ENCODE measurements around the gene TAOK1.
A peak's percentile ranks its signal among the peaks of the same experiment; 100 is the strongest.
"Not testable (repeated sequence)": the region's sequence is repeated elsewhere in the genome, so short reads cannot be mapped to it uniquely, and the experiment has no call there.

Gene TAOK1

DNA sequence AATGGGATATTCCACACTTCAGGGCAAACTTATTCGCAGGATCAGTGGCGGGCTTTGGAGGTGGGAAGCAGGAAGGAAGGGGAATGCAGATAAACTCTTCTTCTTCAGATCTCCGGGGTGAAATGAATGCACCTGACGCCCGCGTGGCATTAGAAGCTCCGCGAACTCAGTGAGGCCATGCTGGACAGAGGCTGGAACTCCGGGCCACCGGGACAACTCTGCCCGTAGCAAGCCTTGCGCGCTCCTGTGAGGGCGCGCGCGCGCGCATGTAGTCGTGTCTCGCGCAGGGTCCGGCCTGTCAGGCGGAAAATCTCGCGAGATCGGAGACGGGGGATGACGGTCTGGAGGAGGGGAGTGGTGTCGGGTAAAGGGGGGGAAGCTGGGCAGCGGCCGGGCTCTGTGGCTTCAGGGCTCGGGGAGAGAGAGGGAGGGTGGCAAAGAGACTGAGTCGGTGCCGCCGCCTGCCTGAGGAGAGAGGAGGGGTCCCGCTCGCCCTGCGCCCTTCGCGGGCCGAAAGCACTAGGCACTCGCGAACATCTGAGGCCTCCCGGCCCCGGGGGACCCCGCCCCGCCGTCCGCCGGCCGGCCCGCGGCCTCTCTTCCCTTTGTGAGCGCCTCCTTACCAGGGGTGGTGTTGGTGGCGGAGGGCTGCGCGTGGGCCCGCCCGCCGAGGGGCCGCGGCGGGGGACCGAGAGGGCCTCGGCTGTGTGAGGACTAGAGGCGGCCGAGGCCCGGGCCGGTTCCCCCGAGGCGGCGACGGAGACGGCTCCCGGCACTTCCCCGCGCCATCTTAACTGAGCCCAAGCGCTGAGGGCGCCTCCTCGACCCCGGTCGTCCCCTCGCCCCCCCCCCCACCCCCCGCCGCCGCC, at the start of gene TAOK1:
TSS of gene TAOK1 (plus strand) at position 382 of the 869 bp plus-strand sequence. CDS start 61,186 bp downstream, outside the sequence.
- peak; percentile 97 for DNase-seq (ENCODE audit: low read depth)

DNA sequence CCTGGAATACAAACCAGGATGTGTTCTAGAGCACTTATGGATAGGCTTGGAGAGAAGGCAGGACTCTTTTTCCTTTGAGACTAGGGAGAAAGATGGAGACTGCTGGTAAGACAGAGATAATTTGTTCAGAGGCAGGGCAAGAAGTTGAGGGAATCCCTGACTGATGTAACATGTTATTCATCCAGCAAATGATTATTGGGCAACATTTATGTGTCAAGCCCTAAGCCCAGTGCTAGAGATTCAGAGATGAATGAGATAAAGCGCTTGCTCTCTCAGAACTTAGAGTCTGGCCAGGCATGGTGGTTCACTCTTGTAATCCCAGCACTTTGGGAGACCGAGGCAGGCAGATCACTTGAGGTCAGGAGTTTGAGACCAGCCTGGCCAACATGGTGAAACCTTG, 48.4 kb upstream of the TAOK1 start:
- no peak for DNase-seq (ENCODE audit: low read depth)

DNA sequence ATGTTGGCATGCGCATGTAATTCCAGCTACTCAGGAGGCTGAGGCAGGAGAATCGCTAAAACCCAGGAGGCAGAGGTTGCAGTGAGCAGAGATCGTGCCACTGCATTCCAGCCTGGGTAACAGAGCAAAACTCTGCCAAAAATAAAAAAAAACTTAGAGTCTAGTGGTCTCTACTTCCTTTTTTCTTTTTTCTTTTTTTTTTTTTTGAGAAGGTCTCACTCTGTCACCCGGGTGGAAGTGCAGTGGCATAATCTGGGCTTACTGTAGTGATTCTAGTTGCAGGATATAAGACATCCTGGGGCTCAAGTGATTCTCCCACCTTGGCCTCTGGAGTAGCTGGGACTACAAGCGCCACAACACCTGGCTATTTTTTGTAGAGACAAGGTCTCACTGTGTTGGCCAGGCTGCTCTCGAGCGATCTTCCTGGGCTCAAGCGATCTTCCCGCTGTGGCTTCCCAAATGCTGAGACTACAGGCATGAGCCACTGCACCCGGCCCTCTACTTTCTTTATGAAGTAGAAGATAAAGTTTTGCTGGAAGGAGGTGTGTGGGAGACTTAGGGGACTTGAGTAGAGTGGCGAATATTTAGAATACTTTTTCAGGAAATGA, 47.9 kb upstream of the TAOK1 start:
- DNase-seq (ENCODE audit: low read depth): no peak

DNA sequence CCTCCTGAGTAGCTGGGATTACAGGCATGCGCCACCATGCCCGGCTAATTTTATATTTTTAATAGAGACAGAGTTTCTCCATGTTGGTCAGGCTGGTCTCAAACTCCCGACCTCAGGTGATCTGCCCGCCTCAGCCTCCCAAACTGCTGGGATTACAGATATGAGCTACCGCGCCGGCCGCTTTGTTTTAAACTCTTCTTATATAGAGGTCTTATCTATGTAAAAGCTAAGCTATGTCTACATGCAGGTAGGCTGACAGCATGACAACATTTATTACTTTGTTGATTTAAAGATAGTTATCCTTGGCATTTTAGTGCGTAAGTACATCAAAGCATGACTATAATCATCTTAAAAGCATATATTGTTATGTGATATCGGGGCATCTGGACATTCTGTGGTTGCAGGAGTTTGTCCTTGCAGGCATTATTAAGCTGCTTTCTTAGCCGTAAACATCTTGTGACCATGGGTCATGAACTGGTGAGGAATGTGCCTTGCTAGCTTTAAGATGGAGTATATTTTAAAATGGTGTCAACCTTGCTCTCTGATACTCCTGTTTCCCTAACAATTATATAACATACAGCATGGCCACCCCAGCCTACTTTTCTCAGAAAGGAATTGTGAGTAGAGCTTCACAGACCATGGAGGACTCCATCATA, 45.8 kb upstream of the TAOK1 start:
- DNase-seq (ENCODE audit: low read depth): no peak

DNA sequence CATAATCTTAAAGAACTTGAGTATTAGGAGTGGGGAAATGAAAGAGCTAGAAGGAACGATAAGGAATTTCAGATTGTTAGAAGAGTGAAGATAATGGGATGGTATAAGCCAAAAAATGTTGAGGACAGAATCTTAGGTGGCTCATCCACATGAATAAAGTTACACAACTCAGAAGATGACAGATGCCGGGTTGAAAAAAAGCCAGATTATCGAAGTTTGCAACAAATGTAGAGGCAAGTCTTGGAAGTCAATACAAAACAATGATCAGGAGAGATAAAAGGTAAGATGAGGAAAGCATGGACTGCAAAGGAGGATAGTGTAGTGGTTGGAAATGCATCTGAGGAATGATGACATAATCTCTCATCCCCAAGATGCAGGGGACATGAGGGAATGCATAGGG, 45.1 kb upstream of the TAOK1 start:
- no peak for DNase-seq (ENCODE audit: low read depth)

DNA sequence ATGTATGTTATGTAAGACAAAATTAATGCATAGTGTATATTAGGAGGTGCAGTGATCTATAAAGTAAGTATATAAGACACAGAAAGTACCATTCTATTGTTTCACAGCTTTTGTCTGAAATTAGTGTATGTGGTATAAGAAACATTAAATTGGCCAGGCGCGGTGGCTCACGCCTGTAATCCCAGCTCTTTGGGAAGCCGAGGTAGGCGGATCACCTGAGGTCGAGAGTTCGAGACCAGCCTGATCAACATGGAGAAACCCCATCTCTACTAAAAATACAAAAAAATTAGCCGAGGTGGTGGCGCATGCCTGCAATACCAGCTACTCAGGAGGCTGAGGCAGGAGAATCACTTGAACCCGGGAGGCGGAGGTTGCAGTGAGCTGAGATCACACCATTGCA, 44.7 kb upstream of the TAOK1 start:
- DNase-seq (ENCODE audit: low read depth): not testable (repeated sequence)

DNA sequence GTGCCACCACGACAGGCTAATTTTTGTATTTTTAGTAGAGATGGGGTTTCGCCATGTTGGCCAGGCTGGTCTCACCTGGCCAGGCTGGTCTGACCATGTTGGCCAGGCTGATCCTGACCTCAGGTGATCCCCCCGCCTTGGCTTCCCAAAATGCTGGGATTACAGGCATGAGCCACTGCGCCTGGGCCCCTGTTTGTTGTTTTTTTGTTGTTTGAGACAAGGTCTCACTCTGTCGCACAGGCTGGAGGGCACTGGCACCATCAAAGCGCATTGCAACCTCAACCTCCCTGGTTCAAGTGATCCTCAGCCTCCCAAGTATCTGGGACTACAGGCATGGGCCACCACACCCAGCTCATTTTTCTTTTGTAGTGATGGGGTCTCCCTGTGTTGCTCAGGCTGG, 43.7 kb upstream of the TAOK1 start:
- DNase-seq (ENCODE audit: low read depth): no peak

DNA sequence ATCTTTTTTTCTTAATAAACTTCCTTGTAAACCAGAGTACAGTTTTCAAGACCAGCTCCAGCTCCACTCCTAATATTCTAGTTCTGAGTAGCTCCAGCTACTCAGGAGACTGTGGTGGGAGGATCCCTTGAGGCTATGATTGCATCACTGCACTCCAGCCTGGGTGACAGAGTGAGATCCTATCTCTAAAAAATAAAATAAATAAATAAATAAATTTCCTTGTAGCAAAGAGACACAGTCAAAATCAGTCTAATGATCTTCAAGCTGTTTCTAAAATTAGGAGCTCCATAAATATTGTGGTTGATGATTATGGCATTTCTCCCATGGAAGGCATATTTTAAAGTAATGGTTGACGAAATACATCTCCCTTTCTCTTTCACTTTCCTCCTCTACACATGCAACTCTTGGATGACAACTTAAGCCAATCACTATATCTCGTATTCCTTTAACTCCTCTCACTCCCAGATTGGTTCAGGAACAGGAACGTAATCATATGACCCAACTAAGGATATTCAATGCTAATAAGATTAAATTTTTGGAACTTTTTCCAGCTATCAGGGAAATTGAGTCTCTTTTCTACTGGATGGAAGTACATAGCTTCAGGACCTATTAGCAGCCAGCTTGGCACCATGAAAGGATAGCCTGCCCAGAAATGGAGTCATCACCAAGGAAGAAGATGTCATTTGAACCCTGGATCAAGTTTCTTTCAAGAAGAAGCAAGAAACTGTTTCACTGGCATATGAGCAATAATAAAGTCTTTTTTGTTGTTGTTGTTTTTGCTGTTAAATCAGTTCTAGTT, 42.1 kb upstream of the TAOK1 start:
- DNase-seq (ENCODE audit: low read depth): no peak

DNA sequence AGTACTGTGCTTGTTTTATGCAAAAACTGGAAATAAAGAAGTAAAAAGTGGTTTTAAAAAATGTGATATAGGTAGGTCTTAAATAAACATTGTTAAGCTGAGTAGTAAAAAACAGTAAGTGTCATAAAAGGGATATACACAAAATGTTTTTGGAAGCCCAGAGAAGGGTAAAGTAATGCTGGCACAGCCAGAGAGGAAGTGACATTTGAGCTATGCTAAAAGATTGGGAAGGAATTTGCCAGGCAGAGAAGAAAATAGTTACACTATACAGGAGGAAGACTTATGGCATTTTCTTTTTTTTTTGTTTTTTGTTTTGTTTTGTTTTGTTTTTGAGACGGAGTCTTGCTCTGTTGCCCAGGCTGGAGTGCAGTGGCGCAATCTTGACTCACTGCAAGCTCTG, 40.8 kb upstream of the TAOK1 start:
- no peak for DNase-seq (ENCODE audit: low read depth)

DNA sequence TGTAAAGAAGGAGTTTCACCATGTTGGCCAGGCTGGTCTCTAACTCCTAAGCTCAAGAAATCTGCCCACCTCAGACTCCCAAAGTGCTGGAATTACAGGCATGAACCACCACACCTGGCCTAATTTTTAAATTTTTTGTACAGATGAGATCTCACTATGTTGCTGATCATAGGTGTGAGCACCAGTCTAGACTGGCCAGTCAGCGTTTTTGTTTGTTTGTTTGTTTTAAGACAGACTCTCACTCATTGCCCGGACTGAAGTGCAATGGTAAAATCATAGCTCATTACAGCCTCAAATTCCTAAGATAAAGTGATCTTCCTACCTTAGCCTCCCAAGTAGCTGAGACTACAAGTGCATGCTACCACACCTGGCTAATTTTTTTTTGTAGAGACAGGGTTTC, 38.0 kb upstream of the TAOK1 start:
- DNase-seq (ENCODE audit: low read depth): no peak

DNA sequence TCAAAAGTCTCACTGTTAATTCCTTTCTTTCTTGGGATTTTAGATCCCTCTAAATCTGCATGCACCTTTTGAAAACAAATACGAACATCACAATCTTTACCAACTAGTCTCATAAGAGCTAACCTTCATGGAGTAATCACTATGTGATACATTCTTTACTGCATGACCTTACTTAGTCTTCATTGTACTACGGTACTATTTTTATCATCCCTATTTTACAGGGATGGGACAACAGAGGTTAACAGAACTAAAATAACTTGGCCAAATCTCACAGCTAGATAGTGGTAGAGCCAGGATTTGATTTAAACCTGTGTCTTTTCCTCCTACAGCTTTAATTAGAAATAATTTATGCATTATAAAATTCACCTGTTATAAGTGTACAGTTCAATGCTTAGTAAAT, 32.9 kb upstream of the TAOK1 start:
- DNase-seq (ENCODE audit: low read depth): no peak

DNA sequence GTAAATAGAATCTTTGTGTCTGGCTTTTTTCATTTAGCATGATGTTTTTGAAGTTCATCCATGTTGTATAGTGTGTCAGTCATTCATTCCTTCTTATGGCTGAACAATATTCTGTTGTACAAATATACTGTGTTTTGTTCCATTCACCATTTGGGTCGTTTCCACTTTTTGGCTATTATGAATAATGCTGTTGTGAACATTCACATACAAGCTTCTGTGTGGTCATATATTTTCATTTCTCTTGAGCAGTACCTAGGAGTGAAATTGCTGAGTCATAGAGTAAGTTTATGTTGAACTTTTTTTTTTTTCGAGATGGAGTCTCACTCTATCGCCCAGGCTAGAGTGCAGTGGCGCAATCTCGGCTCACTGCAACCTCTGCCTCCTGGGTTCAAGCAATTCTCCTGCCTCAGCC, 32.3 kb upstream of the TAOK1 start:
- no peak for DNase-seq (ENCODE audit: low read depth)

DNA sequence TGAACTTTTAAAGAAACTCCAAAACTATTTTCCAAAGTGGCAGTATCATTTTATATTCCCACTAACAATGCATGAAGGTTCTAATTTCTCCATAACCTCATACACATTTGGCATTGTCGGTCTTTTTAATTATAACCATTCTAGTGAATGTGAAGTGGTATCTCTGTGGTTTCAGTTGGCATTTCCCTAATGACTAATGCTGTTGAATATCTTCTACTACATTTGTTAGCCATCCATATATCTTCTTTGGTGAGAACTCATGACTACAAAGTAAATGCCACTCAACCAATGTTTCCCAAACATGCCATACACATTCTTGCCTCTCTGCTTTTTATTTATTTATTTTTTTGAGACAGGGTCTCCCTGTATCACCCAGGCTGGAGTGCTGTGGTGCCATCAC, 31.7 kb upstream of the TAOK1 start:
- DNase-seq (ENCODE audit: low read depth): no peak

DNA sequence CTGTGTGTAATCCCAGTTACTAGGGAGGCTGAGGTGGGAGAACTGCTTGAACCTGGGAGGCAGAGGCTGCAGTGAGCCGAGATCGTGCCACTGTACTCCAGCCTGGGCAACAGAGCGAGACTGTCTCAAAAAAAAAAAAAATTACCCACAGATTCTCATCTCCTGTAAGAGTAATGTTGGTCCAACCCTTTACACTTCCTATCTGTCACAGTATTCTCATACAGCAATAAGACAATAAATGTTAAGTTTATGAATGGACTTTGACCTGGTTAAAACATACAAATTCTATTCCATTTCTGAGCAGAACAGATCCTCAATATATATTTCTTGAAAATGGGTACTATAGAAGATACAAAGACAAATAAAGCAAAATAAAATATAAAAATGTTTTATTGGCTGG, 30.4 kb upstream of the TAOK1 start:
- DNase-seq (ENCODE audit: low read depth): no peak

DNA sequence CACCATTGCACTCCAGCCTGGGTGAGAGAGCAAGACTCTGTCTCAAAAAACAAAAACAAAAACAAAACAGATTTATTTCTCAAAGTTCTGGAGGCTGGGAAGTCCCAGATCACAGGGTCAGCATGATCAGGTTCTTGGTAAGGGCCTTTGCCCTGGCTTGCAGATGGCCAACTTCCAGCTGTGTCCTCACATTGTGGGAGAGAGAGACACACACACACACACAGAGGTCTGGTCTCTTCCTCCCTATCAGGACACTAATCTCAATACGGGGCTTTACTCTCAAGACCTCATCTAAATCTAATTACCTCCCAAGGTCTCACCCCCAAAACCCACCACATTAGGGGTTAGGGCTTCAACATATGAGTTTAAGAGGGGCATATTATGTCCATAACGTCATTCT, 26.4 kb upstream of the TAOK1 start:
- no peak for DNase-seq (ENCODE audit: low read depth)

DNA sequence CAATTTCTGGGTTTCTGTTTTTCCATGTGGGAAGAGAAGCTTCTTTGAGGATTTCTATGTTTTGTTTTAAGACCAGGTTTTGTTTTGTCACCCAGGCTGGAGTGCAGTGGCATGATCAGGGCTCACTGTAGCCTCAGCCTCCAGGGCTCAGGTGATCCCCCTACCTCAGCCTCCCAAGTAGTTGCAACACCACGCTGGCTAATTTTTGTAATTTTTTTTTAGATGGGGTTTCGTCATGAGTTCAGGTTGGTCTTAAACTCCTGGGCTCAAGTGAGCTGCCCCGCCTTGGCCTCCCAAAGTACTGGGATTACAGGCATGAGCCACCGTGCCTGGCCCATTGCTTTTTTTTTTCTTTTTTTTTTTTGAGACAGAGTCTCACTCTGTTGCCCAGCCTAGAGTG, 25.5 kb upstream of the TAOK1 start:
- DNase-seq (ENCODE audit: low read depth): no peak

DNA sequence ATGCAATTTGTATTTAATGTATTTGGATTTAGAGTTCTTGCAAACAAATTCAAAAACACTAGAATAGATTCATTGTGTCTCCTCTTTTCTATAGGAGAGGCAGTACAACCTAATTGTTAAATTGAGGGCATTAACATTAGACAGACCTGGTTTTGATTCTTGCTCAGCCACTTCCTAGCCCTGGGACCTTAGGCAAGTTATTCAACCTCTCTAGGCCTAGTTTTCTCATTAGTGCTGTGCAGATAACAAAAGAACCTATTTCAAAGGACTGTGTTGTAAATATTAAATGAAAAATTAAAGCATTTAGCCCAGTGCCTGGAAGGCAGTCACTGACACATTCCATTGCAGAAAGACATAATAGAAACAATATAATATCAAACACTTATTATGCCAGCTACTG, 22.0 kb upstream of the TAOK1 start:
- no peak for DNase-seq (ENCODE audit: low read depth)

DNA sequence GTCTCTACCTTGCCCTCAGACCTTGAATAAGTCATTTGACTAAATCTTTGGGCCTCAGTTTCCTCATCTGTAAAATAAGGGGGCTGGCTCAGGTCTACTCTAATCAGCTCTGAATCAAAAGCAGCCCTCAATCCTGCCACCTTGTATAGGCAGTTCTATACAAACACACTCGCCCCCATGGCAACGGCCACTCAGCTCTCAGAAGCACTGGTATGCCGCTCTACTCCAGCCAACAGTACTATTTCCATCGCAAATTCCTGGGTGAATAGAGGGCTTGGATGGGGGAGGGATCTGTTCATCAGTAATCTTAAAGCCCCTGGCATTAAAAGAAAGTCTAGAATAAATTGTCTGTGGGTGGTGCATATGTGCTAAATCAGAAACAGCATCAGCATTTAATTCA, 21.2 kb upstream of the TAOK1 start:
- no peak for DNase-seq (ENCODE audit: low read depth)

DNA sequence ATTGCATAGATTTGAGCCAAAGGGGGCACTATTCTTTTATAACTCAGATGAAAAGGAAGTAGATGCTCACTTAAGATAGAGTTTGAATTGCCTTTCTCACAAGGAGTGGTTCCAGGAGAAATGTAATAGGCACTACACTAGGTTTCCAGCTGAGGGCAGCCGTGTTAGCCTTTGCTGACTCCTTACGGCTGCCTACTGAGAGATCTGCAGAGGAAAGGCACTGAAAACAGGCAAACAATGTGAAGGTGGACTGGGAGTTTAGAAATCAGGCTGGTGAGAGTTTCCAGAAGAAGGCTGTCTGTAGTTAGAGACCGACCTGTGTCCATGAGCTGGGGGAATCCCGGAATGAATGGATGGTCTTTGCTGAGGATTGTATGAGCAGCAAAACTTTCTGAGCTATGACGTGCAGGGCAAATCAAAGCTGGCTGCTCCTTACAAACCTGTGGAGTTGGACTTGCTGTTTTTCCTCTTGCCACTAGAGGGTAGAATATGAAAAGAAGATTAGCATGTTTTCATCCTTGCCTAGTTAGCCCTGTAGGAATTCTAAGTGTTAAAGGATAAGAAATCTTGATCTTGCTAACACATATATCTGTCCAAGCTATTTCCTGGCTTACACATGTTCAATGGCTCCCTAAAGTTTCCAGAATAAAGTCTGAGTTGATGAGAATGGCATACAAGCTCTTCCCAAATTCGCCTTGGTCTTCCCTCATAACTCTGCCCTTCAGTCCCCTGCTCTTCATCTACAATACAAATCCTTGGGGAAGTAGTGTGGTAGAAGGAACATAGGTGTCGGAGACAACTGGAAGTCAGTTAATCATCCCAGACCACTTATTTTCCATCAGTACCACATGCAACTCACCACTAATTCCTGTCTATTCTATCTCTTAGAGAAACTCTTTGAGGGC, 20.1 kb upstream of the TAOK1 start:
- no peak for DNase-seq (ENCODE audit: low read depth)

DNA sequence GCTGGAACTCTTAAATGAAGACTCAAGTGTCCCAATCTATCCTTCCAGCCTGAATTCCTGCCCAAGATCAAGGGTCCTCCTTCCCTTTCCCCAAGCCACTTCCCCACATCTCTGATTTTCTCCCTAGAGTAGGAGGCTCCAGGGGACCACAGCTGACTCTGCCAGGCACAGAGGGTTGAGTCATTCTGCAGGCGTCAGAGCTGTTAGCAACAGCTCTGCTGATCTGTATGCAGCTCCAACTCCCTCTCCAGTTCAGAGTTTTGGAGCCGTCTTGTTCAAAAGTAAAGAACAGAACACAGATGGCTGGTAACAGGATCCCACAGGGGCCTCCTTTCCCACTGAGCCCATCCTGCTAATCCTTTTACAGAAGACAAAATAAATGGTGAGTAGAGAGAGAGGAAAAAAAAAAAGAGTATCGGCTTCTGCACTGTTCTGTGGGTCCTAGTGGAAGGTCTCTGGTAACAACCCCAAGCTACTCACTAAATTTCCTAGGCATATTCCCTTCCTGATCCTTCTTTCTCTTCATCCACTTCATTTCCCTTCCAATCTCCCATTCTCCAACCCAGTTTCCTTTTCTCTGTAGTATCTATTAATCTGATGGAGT, 13.4 kb upstream of the TAOK1 start:
- DNase-seq (ENCODE audit: low read depth): no peak

DNA sequence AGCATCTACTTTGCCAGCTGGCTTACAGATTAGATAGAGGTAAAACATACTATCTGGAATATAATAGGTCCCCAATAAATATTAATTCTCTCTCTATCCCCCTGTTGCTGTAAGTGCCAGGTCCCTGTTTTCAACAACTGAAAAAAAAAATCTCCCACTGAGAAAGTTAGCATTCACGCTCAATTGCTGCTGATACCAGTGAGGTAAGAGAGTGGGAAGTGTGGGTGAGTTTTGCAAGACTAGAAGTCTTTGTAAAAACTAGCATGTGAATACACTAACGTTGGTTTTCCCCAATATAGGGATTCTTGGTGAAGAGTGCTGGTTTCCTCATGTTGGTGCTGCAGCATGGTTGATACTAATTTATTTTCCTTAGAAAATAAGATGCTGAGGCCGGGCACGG, 11.7 kb upstream of the TAOK1 start:
- DNase-seq (ENCODE audit: low read depth): no peak

Data from activated T-cell treated with anti-CD3 and anti-CD28 coated beads for 48 hours (primary cell).